Fibroblast of skin of scalp (primary cell): ENCODE results near the gene TCF19. TPM values are rescaled to one million over a fixed set of nuclear protein-coding genes. Genes with fewer than 3 reads are reported as not detected.
A peak's percentile ranks its signal among the peaks of the same experiment; 100 is the strongest.

Source experiments
- DNase-seq: peaks from one replicate; pipeline ENCODE4 v3.0.0-alpha.2; 2013
- polyA plus RNA-seq, 2 experiments: library from polyadenylated mRNA; unstranded; fragments of 120-200 nt; gene quantifications; one replicate each; pipeline ENCODE4 v1.2.1, GENCODE V29; 2013; ENCODE audit not compliant: insufficient read length in 2 of 2

TCF19 gene
- polyA plus RNA-seq (2013, experiment 1 of 2; ENCODE audit: insufficient read length): 17.2 TPM
- polyA plus RNA-seq (2013, experiment 2 of 2; ENCODE audit: insufficient read length): 17.2 TPM

GRCh38 chr6:31158140-31158862 lies at the start of gene TCF19:
Gene TCF19 (plus strand): TSS chr6:31158589. CDS start chr6:31159470, 881 bp downstream.
- peak; percentile 99 for DNase-seq

- no peak for DNase-seq
Observed at GRCh38 chr6:31110825-31111582, 47.4 kb upstream of the TCF19 start.

- no peak for DNase-seq
Observed at GRCh38 chr6:31111712-31112111, 46.7 kb upstream of the TCF19 start.

- no peak for DNase-seq
Observed at GRCh38 chr6:31112478-31112877, 45.9 kb upstream of the TCF19 start, which contains the start of gene C6orf15. Gene C6orf15 (minus strand): TSS chr6:31112575. CDS start chr6:31112555, 20 bp downstream.

DNA sequence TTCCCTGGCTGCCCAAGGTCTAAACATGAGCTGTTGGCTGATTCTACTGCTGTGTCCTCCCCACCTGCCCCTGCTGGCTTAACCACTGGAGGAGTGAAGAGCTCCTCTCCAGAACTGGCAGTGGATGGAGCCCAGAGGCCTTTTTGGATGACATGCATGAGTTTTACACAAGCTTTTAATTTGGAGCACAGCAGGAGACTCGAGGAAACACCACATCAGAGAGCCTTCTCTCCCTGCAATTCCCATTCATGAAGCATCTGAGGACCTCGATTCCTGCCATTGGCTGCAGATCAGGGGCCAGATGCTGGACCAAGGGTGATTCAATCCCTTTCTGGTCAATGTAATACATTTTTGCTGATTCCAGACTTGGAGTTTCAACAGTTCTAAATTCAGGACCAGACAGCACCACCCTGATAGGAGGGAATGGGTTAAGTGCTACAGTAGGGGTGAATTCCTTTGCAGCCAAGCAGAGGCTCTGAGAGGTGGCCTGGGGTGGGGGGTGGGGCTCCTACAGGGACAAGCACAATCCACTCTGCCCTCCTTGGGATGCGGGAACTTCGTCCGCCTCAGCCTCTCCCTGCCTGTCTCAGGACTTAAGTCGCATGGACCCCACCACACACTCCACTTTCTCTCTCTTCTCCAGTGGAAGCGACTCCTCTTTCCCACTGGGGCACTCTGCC lies 44.4 kb upstream of the TCF19 start:
- peak; percentile 95 for DNase-seq

GRCh38 chr6:31114541-31114878 lies 43.9 kb upstream of the TCF19 start, which contains the start of gene PSORS1C1:
Gene PSORS1C1 (plus strand): TSS chr6:31114800. CDS start chr6:31129633, 14,833 bp downstream.
- DNase-seq: peak; percentile 98

GRCh38 chr6:31114970-31115849 lies 43.2 kb upstream of the TCF19 start:
- DNase-seq: peak; percentile 74

GRCh38 chr6:31115941-31116560 lies 42.3 kb upstream of the TCF19 start:
- DNase-seq: no peak

GRCh38 chr6:31116661-31117385 lies 41.6 kb upstream of the TCF19 start:
- DNase-seq: peak; percentile 19

GRCh38 chr6:31118178-31118577 lies 40.2 kb upstream of the TCF19 start:
- no peak for DNase-seq

GRCh38 chr6:31120151-31120915 lies 38.1 kb upstream of the TCF19 start, which contains the start of gene CDSN:
Gene CDSN (minus strand): TSS chr6:31120446. CDS start chr6:31120419, 27 bp downstream.
- no peak for DNase-seq

GRCh38 chr6:31121131-31121790 lies 37.1 kb upstream of the TCF19 start:
- no peak for DNase-seq

DNA sequence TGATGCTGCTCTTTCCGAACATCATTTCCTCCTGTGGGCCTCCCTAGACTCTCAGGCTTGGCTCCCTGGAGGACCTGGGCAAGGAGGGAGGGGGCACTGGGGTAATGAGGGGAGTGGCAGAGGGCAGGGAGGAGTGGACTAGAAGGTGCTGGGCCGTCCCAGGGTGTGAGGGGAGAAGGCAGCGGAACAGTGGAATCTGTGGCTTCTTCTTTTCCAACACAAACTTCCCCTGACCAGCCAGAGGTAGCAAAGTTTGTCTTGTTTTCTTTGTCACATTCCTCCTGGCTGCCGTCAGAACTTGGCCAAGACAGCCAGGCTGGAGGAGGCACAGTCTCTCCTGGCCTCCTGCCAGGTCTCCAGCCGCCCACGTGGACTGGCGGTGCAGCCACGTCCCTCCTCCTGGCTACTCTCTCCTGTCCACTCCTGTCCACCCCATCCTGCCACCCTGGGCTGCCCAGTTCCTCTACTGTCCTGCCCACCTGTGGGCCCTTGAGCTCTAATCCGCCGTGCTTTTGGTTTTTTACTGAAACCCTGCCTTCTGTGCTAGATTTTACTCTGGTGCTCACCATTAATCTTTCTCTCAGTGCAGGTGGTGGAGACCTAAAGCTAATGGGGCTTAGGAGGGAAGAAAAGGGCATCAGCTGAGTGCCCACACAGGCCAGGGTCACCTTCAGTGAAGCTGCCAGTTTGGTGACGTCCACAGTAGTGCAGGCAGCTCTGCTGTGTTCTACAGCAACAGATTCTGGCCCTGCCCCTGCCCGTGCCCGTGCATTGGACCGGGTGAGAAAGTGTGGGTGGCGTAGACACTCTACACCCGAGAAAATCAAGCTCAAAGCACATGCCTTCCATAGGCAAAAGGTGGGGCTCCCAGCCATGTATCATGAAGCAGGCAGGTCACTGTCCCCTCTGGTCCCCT lies 35.3 kb upstream of the TCF19 start:
- peak; percentile 70 for DNase-seq

DNA sequence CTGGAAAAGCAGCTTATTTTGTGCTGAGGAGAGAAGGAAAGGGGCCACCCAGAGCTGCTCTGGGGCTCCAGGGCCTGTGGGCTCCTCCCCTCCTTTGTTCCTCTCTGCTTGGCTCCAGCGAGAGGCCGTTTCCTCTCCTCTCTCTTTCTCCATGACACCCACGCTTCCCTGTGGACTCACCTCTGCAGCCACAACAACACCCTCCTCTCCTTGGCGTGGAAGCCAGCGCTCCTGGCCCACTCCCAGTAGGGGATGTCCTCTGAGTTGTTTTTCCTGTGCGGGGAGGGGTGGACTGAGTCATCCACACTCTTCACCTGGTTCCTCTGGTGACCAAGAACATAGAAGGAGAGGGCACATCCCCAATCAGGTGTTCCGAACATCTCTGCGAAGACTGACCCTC lies 33.2 kb upstream of the TCF19 start:
- DNase-seq: no peak

DNA sequence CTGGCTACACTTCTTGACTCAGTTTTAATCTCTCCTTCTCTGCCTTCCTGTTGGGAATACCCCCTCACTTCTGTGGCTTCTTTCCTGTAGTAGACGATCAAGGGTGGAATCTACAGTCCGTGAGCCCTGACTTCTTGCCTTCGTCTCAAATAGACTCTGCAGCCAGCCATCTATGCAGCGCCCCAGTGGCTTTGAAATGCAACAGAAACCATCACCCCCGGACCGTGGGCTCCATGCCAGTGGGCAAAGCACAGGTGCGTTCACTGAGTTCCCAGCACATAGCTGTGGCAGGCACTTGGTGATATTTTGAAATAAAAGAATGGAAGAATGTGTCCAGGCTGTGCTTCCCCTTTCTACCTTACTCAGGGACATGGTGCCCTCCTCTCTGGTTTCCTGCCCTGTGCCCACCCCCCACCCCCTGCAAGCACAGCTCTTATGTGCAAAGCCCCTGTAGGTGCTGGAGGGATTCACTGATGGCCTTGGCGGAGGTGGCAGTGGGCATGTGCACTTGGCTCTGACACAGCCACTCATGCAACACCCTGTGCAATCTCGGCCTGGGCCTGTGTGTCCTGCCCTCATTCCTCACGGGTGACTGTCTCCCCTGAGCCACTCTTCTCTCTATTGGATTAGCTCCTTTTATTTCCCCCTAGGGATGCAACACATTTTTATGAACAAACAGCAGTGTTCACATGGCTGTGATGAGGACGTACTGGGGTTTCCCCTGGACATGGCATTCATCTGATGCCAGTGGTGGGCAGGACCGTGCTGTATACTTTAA lies 32.6 kb upstream of the TCF19 start:
- DNase-seq: peak; percentile 84

DNA sequence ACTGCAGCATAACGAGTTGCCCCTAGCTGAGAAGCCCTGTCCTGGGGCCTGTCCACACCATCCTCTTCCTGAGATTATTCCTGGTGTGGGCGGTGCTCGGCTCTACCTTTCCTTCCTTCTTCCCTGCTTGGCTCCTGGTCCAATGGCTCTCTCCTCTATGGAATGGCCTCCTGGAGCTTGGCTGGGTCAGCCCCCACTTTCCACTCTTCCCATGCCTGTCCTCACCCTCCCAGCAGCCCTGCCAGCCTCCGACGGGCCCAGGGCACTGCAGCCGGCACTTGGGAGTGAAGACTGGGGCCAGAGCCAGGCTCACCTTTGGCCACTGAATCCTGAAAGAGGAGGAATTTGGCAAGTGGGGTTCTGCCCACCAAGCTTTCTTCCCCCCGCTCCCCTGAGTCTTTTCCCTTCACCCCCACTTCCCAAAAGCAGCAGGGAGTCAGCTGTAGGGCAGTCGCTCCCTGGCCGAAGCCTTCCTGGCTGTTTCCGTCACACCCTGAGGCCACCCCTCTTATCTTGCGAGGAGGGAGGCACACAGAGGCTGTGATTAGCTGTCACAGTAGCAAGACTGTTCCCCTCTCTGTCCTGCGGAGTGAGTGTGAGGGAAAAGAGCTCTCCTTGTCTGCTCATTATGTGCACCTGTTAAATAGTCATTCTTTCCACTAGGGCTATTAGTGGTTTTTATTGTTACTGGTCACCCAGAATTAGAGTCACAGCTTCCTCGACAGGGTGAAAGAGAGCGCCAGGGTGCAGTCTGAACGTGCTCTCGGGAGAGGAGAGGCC lies 31.8 kb upstream of the TCF19 start:
- DNase-seq: no peak
